ENCODE measurements around the gene VPS54. TPM values are rescaled to one million over a fixed set of nuclear protein-coding genes. Genes with fewer than 3 reads are reported as not detected.

Gene VPS54
- total RNA-seq, 1 donor from 2014 or later: 18.7 TPM

GRCh38 chr2:64012115-64012514, 7.1 kb downstream of the VPS54 start:
- Mint-ChIP-seq H3K4me1 (ENCODE audit: low read depth, unreplicated experiment) (peaks cover 4% of the 10 kb centered on the region), H3K27me3 (ENCODE audit: unreplicated experiment) (no peaks in the 10 kb centered on the region), H3K9me3 (ENCODE audit: unreplicated experiment) (no peaks in the 10 kb centered on the region), H3K4me3 (ENCODE audit: unreplicated experiment) (no peak overlapping the region), H3K27ac (ENCODE audit: unreplicated experiment) (no peak overlapping the region), H3K36me3 (ENCODE audit: unreplicated experiment) (no peaks in the 10 kb centered on the region)
- no peak for TF ChIP-seq CTCF (IDR thresholded peaks at IDR 0.05; ENCODE audit: partially characterized antibody, unreplicated experiment)
- no peak for DNase-seq

- H3K9me3 Mint-ChIP-seq (ENCODE audit: unreplicated experiment): no peaks in the 10 kb centered on the region
- H3K4me3 Mint-ChIP-seq (ENCODE audit: unreplicated experiment): no peak overlapping the region
- no peak for TF ChIP-seq CTCF (IDR thresholded peaks at IDR 0.05; ENCODE audit: partially characterized antibody, unreplicated experiment)
- DNase-seq: no peak
- peaks cover 4% of the 10 kb centered on the region for H3K4me1 Mint-ChIP-seq (ENCODE audit: low read depth, unreplicated experiment)
- H3K36me3 Mint-ChIP-seq (ENCODE audit: unreplicated experiment): no peaks in the 10 kb centered on the region
- no peak overlapping the region for H3K27ac Mint-ChIP-seq (ENCODE audit: unreplicated experiment)
- no peaks in the 10 kb centered on the region for H3K27me3 Mint-ChIP-seq (ENCODE audit: unreplicated experiment)
These were observed 10.7 kb downstream of the VPS54 start for GRCh38 chr2:64008434-64009009.

DNA sequence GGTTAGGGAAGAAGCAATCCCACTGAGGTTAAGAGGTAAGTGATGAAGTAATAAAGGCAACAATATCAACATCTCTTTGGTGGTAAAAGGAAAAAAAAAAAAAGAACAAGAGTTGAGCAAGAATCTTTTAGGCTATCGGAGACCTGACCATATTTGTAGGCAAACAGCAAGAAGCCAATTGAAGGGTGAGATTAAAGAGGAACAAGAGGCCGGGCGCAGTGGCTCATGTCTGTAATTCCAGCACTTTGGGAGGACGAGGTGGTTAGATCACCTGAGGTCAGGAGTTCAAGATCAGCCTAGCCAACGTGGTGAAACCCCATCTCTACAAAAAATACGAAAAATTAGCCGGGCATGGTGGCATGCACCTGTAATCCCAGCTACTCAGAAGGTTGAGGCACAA, 11.3 kb downstream of the VPS54 start:
- Mint-ChIP-seq H3K27ac (ENCODE audit: unreplicated experiment) (no peak overlapping the region), H3K4me3 (ENCODE audit: unreplicated experiment) (no peak overlapping the region), H3K27me3 (ENCODE audit: unreplicated experiment) (no peaks in the 10 kb centered on the region), H3K36me3 (ENCODE audit: unreplicated experiment) (no peaks in the 10 kb centered on the region), H3K9me3 (ENCODE audit: unreplicated experiment) (no peaks in the 10 kb centered on the region), H3K4me1 (ENCODE audit: low read depth, unreplicated experiment) (no peaks in the 10 kb centered on the region)
- DNase-seq: no peak
- no peak for TF ChIP-seq CTCF (IDR thresholded peaks at IDR 0.05; ENCODE audit: partially characterized antibody, unreplicated experiment)

DNA sequence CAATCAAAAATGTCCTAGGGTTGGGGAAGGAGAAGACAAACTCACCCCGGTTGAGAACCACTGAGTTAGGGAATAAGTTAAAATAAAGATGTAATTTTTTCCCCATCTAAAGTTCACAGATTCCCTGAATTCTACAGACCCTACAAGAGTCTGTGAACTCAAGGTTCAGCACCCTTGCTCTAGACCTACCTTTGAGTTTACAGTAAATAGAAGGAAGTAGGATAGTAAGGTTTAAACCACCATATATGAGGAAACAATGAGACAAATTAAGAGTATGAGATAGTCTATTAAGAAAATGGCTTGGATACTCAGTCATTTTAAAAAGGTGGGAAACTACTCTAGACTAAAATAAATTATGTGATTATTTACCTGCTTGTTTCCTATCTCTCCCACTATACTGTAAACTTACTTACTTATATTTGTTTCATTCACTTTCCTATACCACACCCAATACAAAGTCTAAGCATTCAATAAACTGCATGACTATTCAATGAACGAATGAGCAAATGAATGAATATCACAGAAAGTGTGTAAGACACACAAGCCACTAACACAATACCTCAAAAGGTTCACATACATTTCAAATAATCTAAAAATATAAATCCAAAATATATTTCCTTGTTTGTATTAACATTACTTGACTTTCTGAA, 13.4 kb downstream of the VPS54 start:
- TF ChIP-seq CTCF (IDR thresholded peaks at IDR 0.05; ENCODE audit: partially characterized antibody, unreplicated experiment): no peak
- no peak overlapping the region for H3K4me3 Mint-ChIP-seq (ENCODE audit: unreplicated experiment)
- H3K27me3 Mint-ChIP-seq (ENCODE audit: unreplicated experiment): no peaks in the 10 kb centered on the region
- H3K36me3 Mint-ChIP-seq (ENCODE audit: unreplicated experiment): no peaks in the 10 kb centered on the region
- H3K4me1 Mint-ChIP-seq (ENCODE audit: low read depth, unreplicated experiment): no peaks in the 10 kb centered on the region
- no peaks in the 10 kb centered on the region for H3K9me3 Mint-ChIP-seq (ENCODE audit: unreplicated experiment)
- no peak overlapping the region for H3K27ac Mint-ChIP-seq (ENCODE audit: unreplicated experiment)
- DNase-seq: no peak

DNA sequence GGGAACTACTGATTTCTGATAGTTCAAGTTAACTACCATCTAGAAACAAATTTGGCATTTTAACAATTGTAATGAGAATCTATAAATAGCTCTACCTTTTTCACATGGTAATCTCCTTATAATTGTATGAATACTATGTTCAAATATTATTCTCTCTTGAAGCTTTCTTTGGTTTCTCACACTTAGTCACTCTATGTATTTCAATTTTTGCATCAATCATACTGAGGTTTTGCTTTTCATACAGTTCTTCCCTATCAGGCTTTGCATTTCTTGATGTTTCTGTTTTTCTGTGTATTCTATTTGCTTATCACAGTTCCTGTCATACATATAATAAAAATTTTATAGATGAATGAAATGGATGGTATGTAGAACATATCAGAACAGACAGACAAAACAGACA, 16.0 kb downstream of the VPS54 start:
- Mint-ChIP-seq H3K4me3 (ENCODE audit: unreplicated experiment) (no peak overlapping the region), H3K36me3 (ENCODE audit: unreplicated experiment) (peaks cover 4% of the 10 kb centered on the region), H3K27ac (ENCODE audit: unreplicated experiment) (no peak overlapping the region), H3K27me3 (ENCODE audit: unreplicated experiment) (no peaks in the 10 kb centered on the region), H3K4me1 (ENCODE audit: low read depth, unreplicated experiment) (no peaks in the 10 kb centered on the region), H3K9me3 (ENCODE audit: unreplicated experiment) (peaks cover 2% of the 10 kb centered on the region)
- DNase-seq: no peak
- no peak for TF ChIP-seq CTCF (IDR thresholded peaks at IDR 0.05; ENCODE audit: partially characterized antibody, unreplicated experiment)
